Right lobe of liver (tissue), 6 donors: ENCODE data around the gene ARHGEF38. TPM values are rescaled to one million over a fixed set of nuclear protein-coding genes. Genes with fewer than 3 reads are reported as not detected.
A peak's percentile ranks its signal among the peaks of the same experiment; 100 is the strongest.

Experiments used
- ATAC-seq, 4 donors: fragments of 200-7000 bp; cut with Tn5 transposase; one replicate each; pipeline ENCODE4 v1.9.1; 2020; ENCODE audit warnings: mild to moderate bottlenecking in 4 of 4, moderate library complexity in 4 of 4
- DNase-seq, 3 donors: peaks; one replicate each; pipeline ENCODE4 v3.0.0-alpha.2; 2020
- H3K27ac ChIP-seq, 3 donors: fragments of 200-600 bp; one replicate each; pipeline ENCODE4 v1.8.0; 2022
- H3K27me3 ChIP-seq, 2 donors: fragments of 200-600 bp; one replicate each; pipeline ENCODE4 v1.8.0; 2022
- H3K36me3 ChIP-seq, 4 donors: fragments of 200-600 bp; sonication (generic) in 1 of 4; one replicate each; pipeline versions ENCODE4 v1.5.1 to v1.8.0; 2017 to 2022; ENCODE audit warnings: control low read depth in 1 of 4
- H3K4me1 ChIP-seq, 4 donors: fragments of 200-600 bp; sonication (generic) in 1 of 4; one replicate each; pipeline versions ENCODE4 v1.5.1 to v1.8.0; 2017 to 2022; ENCODE audit warnings: control low read depth in 1 of 4
- H3K4me3 ChIP-seq, 3 donors: fragments of 200-600 bp; one replicate each; pipeline ENCODE4 v1.8.0; 2022
- H3K9me3 ChIP-seq, 4 donors: fragments of 200-600 bp; sonication (generic) in 1 of 4; one replicate each; pipeline versions ENCODE4 v1.5.1 to v1.8.0; 2017 to 2022; ENCODE audit warnings: control low read depth in 1 of 4
- CTCF ChIP-seq, 4 donors: fragments of 200-600 bp in 3 of 4; fragments of 450-650 bp in 1 of 4; IDR thresholded peaks; one replicate each; pipeline versions ENCODE4 v1.5.1 to v1.8.0; 2016 to 2022; ENCODE audit warnings: antibody characterized with exemption in 4 of 4, mild to moderate bottlenecking in 2 of 4
- POLR2A ChIP-seq: fragments of 450-650 bp; IDR thresholded peaks from one replicate; pipeline ENCODE4 v1.6.1; 2017; ENCODE audit warnings: antibody characterized with exemption, mild to moderate bottlenecking
- WGBS: methylation state at CpG from one replicate; pipeline ENCODE4 v1.1.6; 2018; ENCODE audit warnings: low coverage, low lambda C conversion rate; ENCODE audit not compliant: insufficient coverage; ENCODE audit errors: missing lambda C conversion rate; 5-methylcytosine and 5-hydroxymethylcytosine counted together
- intact Hi-C, 2 donors: fragments of 100-400 bp; cut with DNase I; formaldehyde crosslinking; loops; one replicate each; pipeline versions ENCODE4 v1.11.2 to v1.14.1; 2022
- total RNA-seq, 6 experiments: library from RNA; depleted of rRNA in 2 of 6; stranded (reverse); fragments of >200 nt in 2 of 6; fragmentation: NEBNext Ultra II Directional in 3 of 6; extraction: Animal tissue kit (Norgen Biotek cat#: 25700) in 3 of 6; gene quantifications; one replicate each; pipeline versions ENCODE4 v1.1.0 to v1.2.4, GENCODE V29; 2016 to 2023
- donor health status: DM: no; HTN: yes; CAD: no.
- donor health status: DM: no; HTN: no; CAD: no.
- donor health status: DM: no; HTN: no; CAD: no.
- donor health status: DM: no; HTN: yes; CAD: no.
- donor health status: DM: no; HTN: yes; CAD: no.

The ARHGEF38 gene
- total RNA-seq, 6 experiments from 2014 or later: 0.06 to 0.55 (median 0.15) TPM

GRCh38 chr4:105591573-105591972 lies 39.2 kb downstream of the ARHGEF38 start:
- H3K27ac ChIP-seq: no peak overlapping the region
- H3K4me1 ChIP-seq: peaks cover 0 to 35% (median 13%) of the 10 kb centered on the region in 4 donors
- ATAC-seq (no peak), DNase-seq (no peak)
- no peaks in the 10 kb centered on the region for H3K9me3 ChIP-seq
- no peak overlapping the region for H3K4me3 ChIP-seq
- intact Hi-C loops: no loop called here
- TF ChIP-seq CTCF (IDR thresholded peaks at IDR 0.05): no peak
- TF ChIP-seq POLR2A: no peak
- H3K36me3 ChIP-seq: no peaks in the 10 kb centered on the region
- WGBS: 81% methylated on average over 3 of the region's 3 CpGs
- H3K27me3 ChIP-seq: no peaks in the 10 kb centered on the region

- no peaks in the 10 kb centered on the region for H3K9me3 ChIP-seq
- H3K4me1 ChIP-seq: peaks cover 0 to 31% (median 3%) of the 10 kb centered on the region in 4 donors
- intact Hi-C loops: no loop called here
- no peak for DNase-seq
- WGBS: 15% methylated on average over 7 of the region's 7 CpGs
- H3K27me3 ChIP-seq: no peaks in the 10 kb centered on the region
- TF ChIP-seq CTCF (IDR thresholded peaks at IDR 0.05) (no peak), POLR2A (no peak)
- no peaks in the 10 kb centered on the region for H3K36me3 ChIP-seq
- no peak overlapping the region for H3K4me3 ChIP-seq
- peak; percentile 84 to 96 (median 88) for ATAC-seq
- peak overlapping the region; percentile 74 to 78 (median 77) for H3K27ac ChIP-seq
Measured at GRCh38 chr4:105594099-105595010, 41.9 kb downstream of the ARHGEF38 start.

- intact Hi-C loops: no loop called here
- WGBS: 89% methylated on average over 6 of the region's 6 CpGs
- DNase-seq (no peak), ATAC-seq (no peak)
- Histone ChIP-seq H3K27me3 (no peaks in the 10 kb centered on the region), H3K4me3 (no peak overlapping the region), H3K27ac (no peak overlapping the region), H3K4me1 (peaks cover 0 to 31% (median 3%) of the 10 kb centered on the region in 4 donors), H3K36me3 (no peaks in the 10 kb centered on the region), H3K9me3 (no peaks in the 10 kb centered on the region)
- no peak for TF ChIP-seq CTCF (IDR thresholded peaks at IDR 0.05)
- no peak for TF ChIP-seq POLR2A
Measured at GRCh38 chr4:105596684-105597083, 44.3 kb downstream of the ARHGEF38 start.

- peak overlapping the region in 1 of 3 donors; percentile 21 for H3K27ac ChIP-seq
- ATAC-seq: peak in 3 of 4 donors; percentile 28 to 51 (median 41)
- DNase-seq: no peak
Measured at GRCh38 chr4:105598052-105598451, 45.6 kb downstream of the ARHGEF38 start.

More at GRCh38 chr4:105598052-105598451, 45.6 kb downstream of the ARHGEF38 start:
- Histone ChIP-seq H3K27me3 (no peaks in the 10 kb centered on the region), H3K9me3 (no peaks in the 10 kb centered on the region), H3K4me1 (peaks cover 0 to 31% (median 3%) of the 10 kb centered on the region in 4 donors), H3K36me3 (no peaks in the 10 kb centered on the region), H3K4me3 (no peak overlapping the region)
- intact Hi-C loops: no loop called here
- no peak for TF ChIP-seq CTCF (IDR thresholded peaks at IDR 0.05)
- no peak for TF ChIP-seq POLR2A
- WGBS: 57% methylated on average over 4 of the region's 4 CpGs
